Spinal cord (tissue), 10 donors: ENCODE results near the gene PMM2. TPM values are rescaled to one million over a fixed set of nuclear protein-coding genes. Genes with fewer than 3 reads are reported as not detected.
"Not testable (repeated sequence)": the region's sequence is repeated elsewhere in the genome, so short reads cannot be mapped to it uniquely, and the experiment has no call there.

Experiments
- DNase-seq, 6 donors: peaks; one replicate each; pipeline versions ENCODE4 v3.0.0 to v3.0.0-alpha.2; 2013 to 2015; ENCODE audit warnings: low spot score in 6 of 6, low read depth in 4 of 6
- H3K27ac ChIP-seq: one replicate; pipeline ENCODE4 v1.5.1; 2013; ENCODE audit warnings: low read depth, low read length, control low read depth
- H3K27me3 ChIP-seq: one replicate; pipeline ENCODE4 v1.6.1; 2013; ENCODE audit warnings: low read length; ENCODE audit not compliant: control insufficient read depth, insufficient read depth
- H3K36me3 ChIP-seq: one replicate; pipeline ENCODE4 v1.6.1; 2013; ENCODE audit warnings: low read length; ENCODE audit not compliant: control insufficient read depth, insufficient read depth
- H3K4me1 ChIP-seq: one replicate; pipeline ENCODE4 v1.6.1; 2013; ENCODE audit warnings: low read length; ENCODE audit not compliant: control insufficient read depth, insufficient read depth
- H3K4me3 ChIP-seq: one replicate; pipeline ENCODE4 v1.5.1; 2013; ENCODE audit warnings: low read depth, low read length, control low read depth
- H3K9me3 ChIP-seq: one replicate; pipeline ENCODE4 v1.6.1; 2013; ENCODE audit warnings: low read length; ENCODE audit not compliant: control insufficient read depth, insufficient read depth
- WGBS: methylation state at CpG from one replicate; pipeline ENCODE4 v1.1.5; 2013; ENCODE audit warnings: missing lambda C conversion rate; ENCODE audit not compliant: insufficient coverage; 5-methylcytosine and 5-hydroxymethylcytosine counted together
- polyA plus RNA-seq, 2 donors: library from polyadenylated mRNA; unstranded; fragments of 120-200 nt; gene quantifications; one replicate each; pipeline ENCODE4 v1.2.1, GENCODE V29; 2013; ENCODE audit not compliant: insufficient read length in 2 of 2
- total RNA-seq, 2 donors: library from RNA; depleted of rRNA in 1 of 2; stranded (reverse); fragments of 120-200 nt in 1 of 2; fragments of >200 nt in 1 of 2; gene quantifications; one replicate each; pipeline versions ENCODE4 v1.2.3 to v1.2.4, GENCODE V29; 2013 to 2014
- donor health status: healthy.

Gene PMM2
- total and polyA plus RNA-seq, 4 donors = 8.5 to 20.7 (median 14.7) TPM

GRCh38 chr16:8828541-8829165 lies 31.0 kb downstream of the PMM2 start:
- no peaks in the 10 kb centered on the region for H3K27me3 ChIP-seq
- no peak overlapping the region for H3K4me3 ChIP-seq
- H3K4me1 ChIP-seq = peaks cover 11% of the 10 kb centered on the region
- WGBS = 97% methylated on average over 6 of the region's 8 CpGs
- no peak for DNase-seq
- H3K36me3 ChIP-seq = peaks cover 13% of the 10 kb centered on the region
- no peak overlapping the region for H3K27ac ChIP-seq
- H3K9me3 ChIP-seq = no peaks in the 10 kb centered on the region

- H3K9me3 ChIP-seq = no peaks in the 10 kb centered on the region
- peaks cover 13% of the 10 kb centered on the region for H3K36me3 ChIP-seq
- peaks cover 11% of the 10 kb centered on the region for H3K4me1 ChIP-seq
- no peak overlapping the region for H3K4me3 ChIP-seq
- no peaks in the 10 kb centered on the region for H3K27me3 ChIP-seq
- WGBS = 76% methylated on average over 6 of the region's 9 CpGs
- DNase-seq = no peak
- no peak overlapping the region for H3K27ac ChIP-seq
Measured at GRCh38 chr16:8831450-8831849, 33.8 kb downstream of the PMM2 start.

- no peaks in the 10 kb centered on the region for H3K27me3 ChIP-seq
- no peak overlapping the region for H3K27ac ChIP-seq
- peaks cover 13% of the 10 kb centered on the region for H3K36me3 ChIP-seq
- peak in 2 of 6 donors; percentile 53 to 74 for DNase-seq
- H3K4me1 ChIP-seq = peaks cover 11% of the 10 kb centered on the region
- H3K4me3 ChIP-seq = no peak overlapping the region
- WGBS = 43% methylated on average over 17 of the region's 18 CpGs
- no peaks in the 10 kb centered on the region for H3K9me3 ChIP-seq
Measured at GRCh38 chr16:8831871-8832716, 34.5 kb downstream of the PMM2 start.

GRCh38 chr16:8832717-8833105 lies 35.1 kb downstream of the PMM2 start:
- DNase-seq = no peak
- H3K36me3 ChIP-seq = peaks cover 13% of the 10 kb centered on the region
- H3K9me3 ChIP-seq = no peaks in the 10 kb centered on the region
- H3K27ac ChIP-seq = no peak overlapping the region
- H3K4me1 ChIP-seq = peaks cover 11% of the 10 kb centered on the region
- no peaks in the 10 kb centered on the region for H3K27me3 ChIP-seq
- H3K4me3 ChIP-seq = no peak overlapping the region
- WGBS = 76% methylated on average over 15 of the region's 16 CpGs

GRCh38 chr16:8836797-8837196 lies 39.2 kb downstream of the PMM2 start:
- not testable (repeated sequence) for H3K9me3 ChIP-seq, H3K4me1 ChIP-seq, DNase-seq, H3K4me3 ChIP-seq, H3K27me3 ChIP-seq, H3K36me3 ChIP-seq, H3K27ac ChIP-seq
- 90% methylated on average over 2 of the region's 7 CpGs for WGBS

GRCh38 chr16:8837594-8837993 lies 40.0 kb downstream of the PMM2 start:
- not testable (repeated sequence) for H3K27me3 ChIP-seq, H3K4me1 ChIP-seq, H3K9me3 ChIP-seq, DNase-seq, H3K36me3 ChIP-seq, H3K4me3 ChIP-seq, H3K27ac ChIP-seq
- 84% methylated on average over 12 of the region's 15 CpGs for WGBS

GRCh38 chr16:8842016-8842415 lies 44.4 kb downstream of the PMM2 start:
- not testable (repeated sequence) for H3K4me1 ChIP-seq, H3K9me3 ChIP-seq, H3K27ac ChIP-seq, H3K27me3 ChIP-seq, DNase-seq, H3K4me3 ChIP-seq, H3K36me3 ChIP-seq
- 91% methylated on average over 3 of the region's 4 CpGs for whole genome bisulfite sequencing

GRCh38 chr16:8843296-8843695 lies 45.7 kb downstream of the PMM2 start:
- WGBS = 98% methylated on average over 6 of the region's 12 CpGs
- H3K27ac ChIP-seq, DNase-seq, H3K4me3 ChIP-seq, H3K9me3 ChIP-seq, H3K4me1 ChIP-seq, H3K36me3 ChIP-seq, H3K27me3 ChIP-seq: not testable (repeated sequence)

GRCh38 chr16:8845699-8846298 lies 48.2 kb downstream of the PMM2 start:
- Histone ChIP-seq H3K36me3 (peaks cover 33% of the 10 kb centered on the region), H3K27ac (no peak overlapping the region)
- WGBS = 98% methylated on average over 4 of the region's 7 CpGs

More at GRCh38 chr16:8845699-8846298, 48.2 kb downstream of the PMM2 start:
- peaks cover 3% of the 10 kb centered on the region for H3K4me1 ChIP-seq
- no peaks in the 10 kb centered on the region for H3K27me3 ChIP-seq
- DNase-seq = no peak
- H3K9me3 ChIP-seq = no peaks in the 10 kb centered on the region
- H3K4me3 ChIP-seq = no peak overlapping the region
